ENCODE data around the gene PATJ.

DNA sequence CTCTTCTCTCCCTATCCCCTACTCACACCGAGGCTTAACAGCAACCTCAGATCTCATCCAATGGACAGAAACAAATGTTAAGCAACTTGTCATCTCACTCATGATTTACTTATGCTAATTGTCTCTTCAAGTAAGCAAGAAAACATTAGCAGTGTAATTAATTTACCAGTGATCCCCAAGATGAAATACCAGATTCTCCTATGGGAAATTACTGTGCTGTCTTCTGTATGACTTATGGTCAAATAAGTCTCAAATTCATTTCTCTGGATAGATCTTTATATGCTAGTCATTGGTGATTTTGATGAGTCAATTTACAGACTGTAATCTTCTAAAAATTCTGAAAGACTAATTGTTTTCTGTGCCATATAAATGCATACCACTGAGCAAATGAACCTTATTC, 419.4 kb downstream of the PATJ start:
- no peak for TF ChIP-seq POLR2AphosphoS5 (IDR thresholded peaks at IDR 0.05; ENCODE audit: borderline replicate concordance, low read depth, low read length)
- no peak for TF ChIP-seq EZH2 (IDR thresholded peaks at IDR 0.05)
- TF ChIP-seq FOXP2 (optimal IDR thresholded peaks at IDR 0.05; ENCODE audit: control extremely low read depth, extremely low read length, insufficient read depth): no peak
